ACC112 (cell line): Measurements from ENCODE around the gene C10orf143.

Source experiments
- H2AFZ ChIP-seq: fragments of 200-600 bp; sonication (generic); one replicate; pipeline ENCODE4 v1.6.0; 2017; ENCODE audit warnings: antibody characterized with exemption, low read length; ENCODE audit not compliant: unreplicated experiment
- H3K27ac ChIP-seq: fragments of 200-600 bp; sonication (generic); 2 replicates; pipeline ENCODE4 v1.5.1; 2014; ENCODE audit warnings: low read depth, mild to moderate bottlenecking, antibody characterized with exemption, low read length, moderate library complexity
- H3K27me3 ChIP-seq: fragments of 200-600 bp; sonication (generic); 2 replicates; pipeline ENCODE4 v1.6.1; 2014; ENCODE audit warnings: mild to moderate bottlenecking, antibody characterized with exemption, low read length, moderate library complexity, mixed read lengths; ENCODE audit not compliant: insufficient read depth
- H3K36me3 ChIP-seq: fragments of 200-600 bp; sonication (generic); 2 replicates; pipeline ENCODE4 v1.6.1; 2016; ENCODE audit warnings: mild to moderate bottlenecking, antibody characterized with exemption, low read length, moderate library complexity, mixed read lengths; ENCODE audit not compliant: insufficient read depth
- H3K4me1 ChIP-seq: fragments of 200-600 bp; sonication (generic); one replicate; pipeline ENCODE4 v1.6.1; 2016; ENCODE audit warnings: low read length, mixed read lengths; ENCODE audit not compliant: insufficient read depth, unreplicated experiment, control insufficient read depth
- H3K4me3 ChIP-seq: fragments of 200-600 bp; sonication (generic); 2 replicates; pipeline ENCODE4 v1.5.1; 2014; ENCODE audit warnings: mild to moderate bottlenecking, low read depth, low read length
- H3K79me2 ChIP-seq: fragments of 200-600 bp; sonication (generic); one replicate; pipeline ENCODE4 v1.6.0; 2016; ENCODE audit warnings: low read length; ENCODE audit not compliant: control insufficient read depth, unreplicated experiment, insufficient read depth

Gene C10orf143

DNA sequence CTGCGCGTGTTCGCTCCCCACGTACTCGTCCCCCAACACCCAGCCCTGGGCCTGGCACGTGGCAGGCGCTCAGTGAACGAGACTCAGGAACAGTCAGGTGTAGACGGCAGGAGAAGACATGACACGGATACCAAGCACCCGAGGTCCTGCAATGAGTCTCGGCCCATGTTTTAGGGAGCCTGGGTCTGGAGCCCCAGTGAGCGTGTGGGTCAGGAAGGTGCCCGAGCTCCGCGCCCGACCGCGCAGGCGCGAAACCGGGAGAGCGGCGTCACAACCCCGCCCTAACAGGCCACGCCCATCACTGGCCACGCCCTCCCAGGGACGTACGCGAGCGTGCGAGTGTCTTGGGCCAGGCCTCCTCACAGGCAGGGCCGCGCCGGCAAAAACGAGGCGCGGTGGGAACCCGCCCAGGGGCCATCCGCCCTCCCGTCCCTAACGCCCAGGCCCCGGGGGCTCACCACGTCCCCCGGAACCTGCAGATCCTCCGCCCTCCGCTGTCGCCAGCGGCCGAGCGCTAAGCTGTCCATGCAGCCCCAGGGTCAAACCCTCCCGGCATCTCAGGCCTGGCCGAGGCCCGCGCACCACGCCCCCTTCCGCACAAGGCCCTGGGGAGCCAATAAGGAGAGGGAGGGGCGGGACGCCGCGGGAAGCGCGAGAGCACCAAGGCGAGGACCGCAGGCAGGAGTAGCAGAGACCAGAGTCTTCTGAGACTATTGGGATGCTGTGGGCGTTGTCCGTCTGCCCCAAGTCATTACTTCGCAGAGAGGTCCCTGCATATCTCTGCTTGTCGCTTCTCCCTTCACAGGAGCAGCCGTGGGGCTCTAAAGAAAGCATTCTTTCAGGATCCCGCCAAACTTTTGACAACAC, at the start of gene C10orf143:
TSS of gene C10orf143 (minus strand) at position 585 of the 867 bp plus-strand sequence. CDS start at position 527, 58 bp downstream.
- Histone ChIP-seq H2AFZ (peak within 1 kb of the TSS; percentile 93), H3K79me2 (peaks cover 15% of the 10 kb centered on the region), H3K27me3 (no peaks in the 10 kb centered on the region), H3K4me3 (peak within 1 kb of the TSS; percentile 99), H3K4me1 (peaks cover 9% of the 10 kb centered on the region), H3K27ac (peak within 1 kb of the TSS; percentile 64), H3K36me3 (no peaks in the 10 kb centered on the region)

DNA sequence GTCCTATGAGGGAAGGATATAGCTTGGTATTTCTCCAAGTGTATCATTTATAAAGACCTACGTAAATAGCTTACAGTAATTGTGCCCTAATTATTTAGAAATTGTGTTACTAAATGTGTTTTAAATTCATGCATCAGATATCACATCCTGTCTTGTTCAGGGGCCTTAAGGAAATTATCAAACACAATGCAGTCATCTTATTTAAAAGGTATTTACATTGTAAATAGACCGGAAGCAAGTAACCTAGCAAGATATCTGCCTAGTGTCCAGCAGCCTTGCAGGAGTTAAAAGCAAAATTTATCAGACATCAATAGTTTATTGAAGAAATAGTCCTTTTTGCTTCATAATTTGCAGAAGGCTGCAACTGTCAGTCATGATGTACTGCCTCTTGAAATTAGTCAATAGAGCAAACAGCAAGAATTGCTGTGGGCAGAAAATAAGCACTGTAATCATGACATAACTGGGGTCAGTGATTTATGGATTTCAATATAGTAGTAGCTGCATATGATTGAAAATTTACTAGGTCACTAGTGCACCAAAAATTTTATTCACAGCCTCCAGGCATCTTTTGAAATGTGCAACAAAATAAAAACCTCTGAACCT, 48.7 kb upstream of the C10orf143 start:
- H3K4me1 ChIP-seq, result no peaks in the 10 kb centered on the region
- no peak overlapping the region for H3K4me3 ChIP-seq
- H2AFZ ChIP-seq, result no peak overlapping the region
- H3K79me2 ChIP-seq, result peaks cover 46% of the 10 kb centered on the region
- H3K27ac ChIP-seq, result no peak overlapping the region
- peaks cover 23% of the 10 kb centered on the region for H3K36me3 ChIP-seq
- H3K27me3 ChIP-seq, result no peaks in the 10 kb centered on the region

DNA sequence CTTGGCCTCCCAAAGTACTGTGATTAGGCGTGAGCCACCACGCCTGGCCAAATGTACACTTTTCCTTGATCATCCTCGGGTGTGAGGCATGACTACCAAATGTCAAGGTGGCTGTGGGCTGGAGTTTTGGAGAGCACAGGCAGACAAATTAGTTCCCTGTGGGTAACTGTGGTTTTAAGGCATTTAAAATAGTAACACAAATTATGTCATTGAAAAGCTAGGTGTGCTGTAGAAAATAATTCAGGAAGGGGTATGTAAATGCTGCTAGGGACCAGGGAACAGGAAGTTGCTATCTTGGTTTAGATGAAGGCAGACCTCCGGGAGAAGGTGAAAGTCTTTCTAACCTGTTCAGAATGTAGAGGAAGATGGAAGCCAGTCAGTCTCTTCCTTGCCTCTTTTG, 35.4 kb upstream of the C10orf143 start:
- Histone ChIP-seq H3K4me1 (peaks cover 8% of the 10 kb centered on the region), H3K79me2 (peaks cover 90% of the 10 kb centered on the region), H2AFZ (no peak overlapping the region), H3K36me3 (peaks cover 7% of the 10 kb centered on the region; the same call in 1 of the 2 replicates), H3K4me3 (no peak overlapping the region), H3K27ac (no peak overlapping the region), H3K27me3 (no peaks in the 10 kb centered on the region)

DNA sequence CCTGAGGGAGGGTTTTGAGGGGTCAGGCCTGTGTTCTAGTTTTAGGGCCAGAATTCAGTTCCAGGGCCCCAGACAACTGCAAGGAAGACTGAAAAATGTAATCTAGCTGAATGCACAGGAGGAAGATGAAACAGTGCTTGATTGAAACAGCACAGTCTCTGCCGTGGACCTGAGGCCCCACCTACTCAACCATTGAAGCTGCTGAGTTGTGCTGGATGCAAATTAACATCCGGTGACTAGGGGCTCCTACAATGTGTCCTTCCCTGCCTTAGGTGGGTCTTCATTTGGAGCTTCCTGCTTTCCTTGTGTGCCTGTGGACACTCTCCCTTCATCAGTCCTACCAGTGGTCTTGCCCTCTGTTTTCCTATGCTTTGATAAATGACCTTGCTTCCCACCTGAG, 31.2 kb upstream of the C10orf143 start:
- no peak overlapping the region for H2AFZ ChIP-seq
- no peaks in the 10 kb centered on the region for H3K27me3 ChIP-seq
- no peak overlapping the region for H3K27ac ChIP-seq
- peaks cover 38% of the 10 kb centered on the region for H3K4me1 ChIP-seq
- H3K36me3 ChIP-seq, result peaks cover 10% of the 10 kb centered on the region; the same call in 1 of the 2 replicates
- peaks cover 97% of the 10 kb centered on the region for H3K79me2 ChIP-seq
- no peak overlapping the region for H3K4me3 ChIP-seq

DNA sequence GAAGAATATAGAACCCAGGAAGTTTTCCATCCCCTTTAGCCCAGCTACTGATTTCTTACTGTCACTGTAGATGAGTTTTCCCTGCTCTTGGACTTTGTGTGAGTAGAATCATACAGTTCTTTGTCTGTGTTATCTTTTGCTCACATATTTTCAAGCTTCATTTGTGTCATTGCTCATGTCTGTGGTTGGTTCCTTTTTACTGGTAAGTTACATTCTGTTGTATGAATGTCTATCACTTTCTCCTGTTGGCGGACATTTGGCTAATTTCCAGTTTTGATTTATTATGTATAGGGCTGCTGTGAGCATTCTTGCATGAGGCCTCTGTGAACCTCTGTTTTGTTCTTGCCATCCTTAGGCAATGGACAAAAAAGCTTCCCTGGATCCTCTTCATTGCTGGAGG, 30.8 kb upstream of the C10orf143 start:
- Histone ChIP-seq H3K4me3 (no peak overlapping the region), H3K27me3 (no peaks in the 10 kb centered on the region), H3K36me3 (peaks cover 10% of the 10 kb centered on the region; the same call in 1 of the 2 replicates), H3K79me2 (peaks cover 97% of the 10 kb centered on the region), H3K4me1 (peaks cover 38% of the 10 kb centered on the region), H3K27ac (no peak overlapping the region), H2AFZ (no peak overlapping the region)

DNA sequence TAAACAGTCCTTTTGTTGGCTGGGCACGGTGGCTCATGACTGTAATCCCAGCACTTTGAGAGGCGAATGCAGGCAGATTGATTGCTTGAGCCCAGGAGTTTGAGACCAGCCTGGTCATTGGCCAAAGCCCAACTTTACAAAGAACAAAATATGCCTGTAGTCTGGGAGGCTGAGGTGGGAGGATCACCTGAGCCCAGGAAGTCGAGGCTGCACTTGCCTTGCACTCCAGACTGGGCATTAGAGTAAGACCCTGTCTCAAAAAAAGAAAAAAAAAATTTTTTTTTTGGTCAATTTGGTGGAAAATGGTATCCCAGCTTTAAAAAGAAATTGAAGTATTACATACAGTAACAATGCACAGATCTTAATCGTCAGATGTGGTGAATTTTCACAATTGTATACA, 30.4 kb upstream of the C10orf143 start:
- Histone ChIP-seq H3K4me1 (peaks cover 38% of the 10 kb centered on the region), H2AFZ (no peak overlapping the region), H3K27ac (no peak overlapping the region), H3K79me2 (peaks cover 93% of the 10 kb centered on the region), H3K27me3 (no peaks in the 10 kb centered on the region), H3K4me3 (no peak overlapping the region), H3K36me3 (peaks cover 10% of the 10 kb centered on the region; the same call in 1 of the 2 replicates)

DNA sequence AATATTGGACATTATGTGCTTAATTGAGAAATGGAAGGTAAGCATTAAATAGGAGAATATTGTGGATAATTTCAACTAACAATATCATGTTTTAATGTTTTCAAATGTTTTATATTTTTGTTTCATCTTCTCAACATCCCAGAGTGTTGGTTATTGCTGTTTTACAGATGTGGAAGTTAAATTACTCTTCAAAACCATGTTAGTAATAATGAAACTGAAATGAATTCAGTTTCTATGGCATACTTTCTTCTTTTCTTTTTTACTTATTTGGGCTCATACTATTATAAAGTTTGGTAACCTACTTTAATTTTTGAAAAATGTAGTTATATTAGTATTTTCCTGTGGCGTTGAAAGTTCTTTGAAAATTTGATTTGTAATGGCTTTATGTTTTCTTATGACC, 29.8 kb upstream of the C10orf143 start:
- Histone ChIP-seq H3K79me2 (peaks cover 89% of the 10 kb centered on the region), H3K4me3 (no peak overlapping the region; the same call in 1 of the 2 replicates), H3K27me3 (no peaks in the 10 kb centered on the region), H2AFZ (no peak overlapping the region), H3K27ac (no peak overlapping the region), H3K36me3 (peaks cover 10% of the 10 kb centered on the region; the same call in 1 of the 2 replicates), H3K4me1 (peaks cover 42% of the 10 kb centered on the region)

DNA sequence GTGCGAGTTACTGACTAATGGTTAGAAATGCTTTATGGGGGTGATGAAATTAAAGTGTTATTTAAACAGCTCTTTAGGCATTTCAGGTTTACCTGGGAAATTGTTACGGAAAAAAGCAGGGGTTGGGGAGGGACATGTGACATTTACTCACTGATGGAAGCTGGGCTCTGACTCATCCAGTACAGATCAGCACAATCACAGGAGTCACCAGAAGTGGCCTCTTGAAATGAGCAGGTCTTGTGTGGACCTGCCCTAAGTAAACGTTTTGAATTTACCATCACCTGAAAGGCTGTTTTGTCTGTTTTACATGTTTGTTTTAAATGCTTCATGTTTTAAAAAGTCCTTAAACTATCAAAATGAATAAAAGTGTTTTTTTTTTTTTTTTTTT, 27.8 kb upstream of the C10orf143 start:
- H3K4me3 ChIP-seq, result peak overlapping the region; percentile 88

DNA sequence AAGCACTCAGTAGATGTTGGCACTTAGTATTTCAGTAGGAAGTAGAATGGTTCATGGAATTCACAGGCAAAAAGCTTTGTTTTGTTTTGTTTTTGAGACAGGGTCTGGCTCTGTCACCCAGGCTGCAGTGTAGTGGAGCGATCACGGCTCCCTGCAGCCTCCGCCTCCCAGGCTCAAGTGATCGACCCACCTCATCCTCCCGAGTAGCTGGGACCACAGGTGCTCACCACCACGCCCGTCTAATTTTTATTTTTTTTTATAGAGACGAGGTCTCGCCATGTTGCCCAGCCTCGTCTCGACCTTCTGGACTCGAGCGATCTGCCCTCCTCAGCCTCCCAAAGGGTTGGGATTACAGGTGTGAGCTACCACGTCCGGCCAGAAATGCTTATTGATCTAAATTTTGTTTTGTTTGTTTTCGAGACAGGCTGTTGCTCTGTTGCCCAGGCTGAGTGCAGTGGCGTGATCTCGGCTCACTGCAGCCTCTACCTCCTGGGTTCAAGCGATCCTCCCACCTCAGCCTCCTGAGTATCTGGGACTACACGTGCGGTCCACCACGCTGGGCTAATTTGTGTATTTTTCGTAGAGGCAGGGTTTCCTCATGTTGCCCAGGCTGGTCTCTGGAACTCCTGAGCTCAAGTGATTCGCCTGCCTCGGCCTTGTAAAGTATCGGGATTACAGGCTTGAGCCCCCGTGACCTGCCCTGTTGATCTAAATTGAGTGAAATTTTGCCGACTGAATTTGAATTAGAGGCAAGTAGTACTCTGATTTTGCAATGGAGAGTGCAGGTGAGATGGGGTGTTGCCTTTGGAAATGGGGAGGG, 27.2 kb upstream of the C10orf143 start:
- peak overlapping the region; percentile 88 for H3K4me3 ChIP-seq
- H2AFZ ChIP-seq, result no peak overlapping the region
- peak overlapping the region; percentile 77 for H3K27ac ChIP-seq
- peaks cover 43% of the 10 kb centered on the region for H3K4me1 ChIP-seq
- peaks cover 65% of the 10 kb centered on the region for H3K79me2 ChIP-seq
- H3K36me3 ChIP-seq, result peaks cover 7% of the 10 kb centered on the region; the same call in 1 of the 2 replicates
- H3K27me3 ChIP-seq, result no peaks in the 10 kb centered on the region

More for the DNA sequence above, 27.8 kb upstream of the C10orf143 start:
- Histone ChIP-seq H3K36me3 (peaks cover 10% of the 10 kb centered on the region; the same call in 1 of the 2 replicates), H3K27ac (peak overlapping the region; percentile 77), H3K4me1 (peaks cover 43% of the 10 kb centered on the region), H2AFZ (no peak overlapping the region), H3K27me3 (no peaks in the 10 kb centered on the region), H3K79me2 (peaks cover 70% of the 10 kb centered on the region)

DNA sequence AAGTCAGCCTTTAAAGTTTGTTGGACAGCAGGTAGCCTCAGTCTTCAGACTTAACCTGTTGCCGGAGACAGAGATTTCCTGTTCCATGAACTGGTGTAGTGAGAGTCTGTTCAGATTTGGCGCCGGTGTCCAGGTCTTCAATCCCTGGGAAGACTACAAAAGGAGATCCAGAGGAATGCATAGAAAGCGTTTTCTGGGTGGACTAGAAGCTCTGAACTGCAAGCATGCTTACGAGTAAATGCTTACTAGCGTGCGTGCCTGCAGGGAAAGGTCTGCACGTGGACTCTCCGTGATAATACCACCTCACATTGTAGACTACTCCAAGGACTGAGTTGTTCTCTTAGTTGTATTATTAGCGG, 26.4 kb upstream of the C10orf143 start:
- peaks cover 57% of the 10 kb centered on the region for H3K79me2 ChIP-seq
- H2AFZ ChIP-seq, result no peak overlapping the region
- peaks cover 43% of the 10 kb centered on the region for H3K4me1 ChIP-seq
- peaks cover 7% of the 10 kb centered on the region; the same call in 1 of the 2 replicates for H3K36me3 ChIP-seq
- peak overlapping the region; percentile 77 for H3K27ac ChIP-seq
- no peaks in the 10 kb centered on the region for H3K27me3 ChIP-seq
- H3K4me3 ChIP-seq, result peak overlapping the region; percentile 88
